Activated effector memory CD4-positive, alpha-beta T cell treated with anti-CD3 and anti-CD28 coated beads, Interleukin-2, amount 50 U/mL, for 16 hours (primary cell): ENCODE results near the gene RNF145.

Experiments
- DNase-seq: peaks from one replicate; pipeline ENCODE4 v3.0.0-alpha.2; 2020

Gene RNF145

DNA sequence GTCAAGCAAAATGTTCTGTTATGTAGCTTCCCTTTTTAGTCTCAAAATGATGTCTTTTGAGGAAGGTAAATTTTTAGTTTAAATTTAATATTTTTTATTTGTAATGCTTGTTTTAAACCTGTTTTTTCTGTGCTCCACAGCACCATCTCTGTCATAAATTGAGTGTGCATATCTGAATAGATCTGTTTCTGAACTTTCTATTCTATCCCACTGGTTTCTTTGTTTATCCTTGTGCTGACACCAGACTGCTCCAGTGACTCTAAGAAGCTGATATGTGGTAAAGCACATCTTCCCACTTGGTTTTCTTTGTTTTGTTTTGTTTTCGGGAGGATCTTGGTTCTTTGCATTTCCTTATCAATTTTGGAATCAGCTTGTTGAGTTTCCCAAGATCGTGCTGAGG is 7.1 kb upstream of the RNF145 start:
- no peak for DNase-seq

- no peak for DNase-seq
These were observed 6.5 kb upstream of the RNF145 start for GRCh38 chr5:159215886-159216285.

- no peak for DNase-seq
These were observed 5.3 kb upstream of the RNF145 start for GRCh38 chr5:159214486-159215271.

- no peak for DNase-seq
These were observed 3.5 kb upstream of the RNF145 start for GRCh38 chr5:159212657-159213462.

DNA sequence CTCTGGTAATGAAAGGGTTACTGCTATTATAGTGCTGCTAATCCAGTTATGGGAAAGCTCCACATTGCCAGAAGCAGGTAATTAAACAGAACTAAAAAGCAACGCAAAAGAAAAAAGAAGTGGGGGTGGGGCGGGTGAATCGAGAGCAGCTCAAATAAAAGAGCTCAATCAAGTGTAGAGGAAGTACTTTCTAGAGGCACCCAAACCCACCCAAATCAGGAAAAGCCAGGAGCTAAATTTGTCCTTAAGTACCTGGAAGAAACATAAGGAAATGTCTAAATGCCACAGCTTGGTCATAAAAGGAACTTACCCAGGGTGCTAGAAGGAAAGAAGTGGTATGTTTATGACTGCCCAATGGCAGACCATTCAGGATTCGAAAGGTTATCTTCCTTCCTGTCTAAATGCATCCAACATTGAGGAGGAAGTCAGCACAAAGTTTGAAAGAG is 2.4 kb upstream of the RNF145 start:
- DNase-seq: no peak

GRCh38 chr5:159210846-159211245 is 1.5 kb upstream of the RNF145 start:
- DNase-seq: no peak

DNA sequence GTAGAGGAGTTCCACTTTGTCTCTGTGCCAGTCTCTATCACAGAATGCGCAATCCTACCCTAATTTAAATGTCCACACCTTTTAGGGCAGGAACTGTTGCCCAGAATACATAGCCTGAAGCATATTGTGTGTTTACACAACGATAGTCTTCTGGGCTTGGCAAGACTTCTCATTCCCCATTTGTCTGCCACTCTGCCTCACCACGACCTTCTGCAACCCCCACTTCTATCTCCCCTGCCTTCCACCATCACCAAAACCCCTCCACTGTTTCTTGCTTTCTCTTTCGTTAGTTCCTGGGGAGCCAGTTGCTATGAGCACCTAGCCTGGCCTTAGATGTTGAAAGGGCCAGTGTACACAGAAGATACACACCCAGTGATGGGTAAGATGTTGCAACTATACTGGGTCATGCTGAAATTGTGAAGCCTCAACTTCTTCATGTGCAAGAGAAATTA is 883 bp upstream of the RNF145 start:
- no peak for DNase-seq

DNA sequence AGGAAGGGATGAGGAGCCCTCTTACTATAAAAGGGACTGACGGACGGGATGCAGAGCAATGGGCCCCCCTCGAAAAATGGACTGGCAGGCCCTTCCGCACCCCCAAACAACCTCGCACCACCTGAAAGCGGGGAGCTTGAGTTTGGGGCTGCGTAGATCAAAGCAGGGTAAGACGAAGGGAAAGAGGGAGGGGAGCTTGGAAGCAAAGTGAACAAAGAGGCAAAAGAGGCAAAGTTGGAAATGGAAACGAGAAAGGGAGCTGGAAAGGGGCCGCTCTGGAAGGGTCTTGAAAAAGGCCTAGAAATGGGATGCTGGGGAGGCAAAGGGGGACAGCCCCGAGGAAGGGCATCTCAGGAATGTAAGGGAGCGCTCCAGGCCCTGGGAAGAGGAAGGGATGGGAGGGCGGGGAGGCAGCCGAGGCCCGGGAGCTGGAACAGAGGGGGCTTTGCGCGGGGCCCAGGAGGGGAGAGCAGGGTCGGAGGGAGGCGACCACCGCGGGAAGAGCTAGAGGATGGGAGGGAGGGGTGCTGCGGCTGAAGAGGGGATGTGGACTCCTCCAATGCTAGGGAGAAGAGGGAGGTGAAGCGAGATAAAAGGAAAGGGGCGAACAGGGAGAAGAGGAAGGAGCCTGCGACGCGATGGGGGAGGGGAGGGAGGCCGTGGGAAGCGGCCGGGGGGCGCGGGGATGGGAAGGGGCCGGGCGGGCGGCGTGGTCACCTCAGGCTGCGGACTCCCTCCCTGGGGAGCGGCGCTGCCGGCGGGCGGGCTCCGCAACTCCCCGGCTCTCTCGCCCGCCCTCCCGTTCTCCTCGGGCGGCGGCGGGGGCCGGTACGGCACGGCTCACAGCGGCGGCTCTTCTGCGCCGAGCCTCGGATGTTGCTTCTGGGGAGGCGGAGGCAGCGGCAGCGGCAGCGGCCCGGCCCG is 577 bp downstream of the RNF145 start:
- no peak for DNase-seq

DNA sequence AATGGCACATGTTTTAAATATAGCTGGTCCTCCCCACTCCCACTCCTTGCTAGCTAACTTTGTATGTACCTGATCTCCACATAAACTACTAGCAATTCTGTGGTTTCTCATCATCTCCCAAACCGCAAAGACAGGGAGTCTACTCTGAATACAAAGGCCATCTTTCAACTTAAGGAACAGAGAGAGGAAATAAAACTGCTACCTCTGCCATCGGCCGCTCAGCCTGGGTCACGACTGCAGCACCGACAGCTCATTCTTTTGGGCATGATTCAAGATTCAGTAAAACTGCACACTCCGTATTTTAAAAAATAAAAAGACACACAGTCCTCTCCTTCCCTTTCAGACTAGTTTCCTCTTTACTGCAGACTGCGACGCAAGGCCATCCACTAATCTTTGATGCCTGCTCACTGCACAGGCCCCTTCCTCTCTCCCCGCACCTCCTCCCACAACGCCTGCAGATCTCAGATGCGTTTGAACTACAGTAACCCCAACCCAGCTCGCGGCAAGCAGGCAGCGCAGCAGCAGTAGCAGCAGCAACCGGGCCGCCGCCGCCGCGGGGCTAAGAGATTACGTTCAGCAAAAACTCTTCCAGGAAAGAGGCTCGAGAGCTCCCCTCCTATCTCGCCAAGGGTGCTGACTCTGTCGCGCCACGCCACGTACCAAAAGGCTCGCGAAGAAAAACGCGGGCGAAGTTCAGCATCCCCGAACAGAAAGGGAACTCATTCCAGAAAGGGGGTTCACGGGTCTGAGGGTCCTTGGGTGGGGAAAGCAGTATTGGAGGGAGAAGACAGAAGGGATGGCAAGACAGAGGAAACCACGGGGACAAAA is 1.5 kb downstream of the RNF145 start:
- peak; percentile 92 for DNase-seq

GRCh38 chr5:159207222-159207685 is 2.1 kb downstream of the RNF145 start:
- DNase-seq: no peak

- DNase-seq: no peak
These were observed 2.5 kb downstream of the RNF145 start for GRCh38 chr5:159206818-159207217.

DNA sequence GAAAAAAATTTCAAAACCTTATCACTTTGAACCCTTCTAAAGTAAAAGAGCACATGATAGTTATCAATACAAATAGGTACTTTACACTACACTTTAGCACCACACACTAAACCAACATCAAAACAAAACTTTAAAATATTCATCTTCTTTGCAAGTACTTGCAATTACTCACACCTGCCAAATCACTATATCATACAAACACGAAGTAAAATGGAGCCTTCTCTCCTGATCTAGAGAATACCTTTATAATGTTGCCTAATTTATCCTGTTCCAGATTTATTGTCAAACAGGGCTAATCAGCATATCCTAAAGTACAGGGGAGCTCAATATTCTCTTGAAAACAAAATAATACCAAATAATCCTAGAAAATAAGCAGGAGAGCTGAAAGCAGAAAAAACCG is 3.0 kb downstream of the RNF145 start:
- DNase-seq: no peak

GRCh38 chr5:159203351-159203750 is 6.0 kb downstream of the RNF145 start:
- no peak for DNase-seq

DNA sequence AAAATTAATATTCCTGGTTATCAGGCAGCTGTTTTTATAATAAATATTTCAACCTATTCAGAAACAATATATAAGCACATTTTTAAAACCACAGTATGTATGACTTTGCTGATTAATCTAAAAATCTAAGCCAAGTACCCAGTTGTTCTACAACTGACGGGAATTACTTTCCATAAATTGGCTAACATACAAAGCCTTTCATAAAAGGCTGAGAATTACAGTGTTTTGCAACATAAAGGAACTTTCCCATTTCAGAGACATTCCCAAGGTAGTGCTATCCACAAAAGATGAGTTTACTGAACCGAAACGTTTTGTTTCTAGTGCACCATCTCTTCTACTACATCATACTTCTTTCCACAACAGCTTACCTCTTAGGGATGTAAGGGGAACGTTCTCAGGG is 7.2 kb downstream of the RNF145 start:
- DNase-seq: no peak

- no peak for DNase-seq
These were observed 9.6 kb downstream of the RNF145 start for GRCh38 chr5:159199780-159200179.

DNA sequence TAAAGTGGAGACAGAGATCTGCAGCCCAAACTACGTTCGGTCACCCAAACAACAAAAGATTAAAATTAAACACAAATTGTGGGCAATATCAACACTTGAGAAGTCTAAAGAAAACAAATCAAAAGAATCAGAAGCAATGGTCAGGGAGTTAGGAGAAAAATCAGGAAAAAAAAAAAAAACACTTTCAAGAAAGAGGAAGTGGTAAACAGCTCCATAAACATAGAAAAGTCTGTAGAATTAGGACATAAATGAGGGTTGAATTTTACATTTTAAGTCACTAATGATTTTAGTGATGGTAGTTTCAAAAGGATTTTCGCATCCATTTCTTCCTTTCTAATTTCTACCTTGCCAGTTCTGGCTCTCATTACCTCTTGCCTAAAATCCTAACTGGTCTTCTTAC is 10.1 kb downstream of the RNF145 start:
- DNase-seq: no peak

- DNase-seq: no peak
These were observed 11.0 kb downstream of the RNF145 start for GRCh38 chr5:159198063-159199036.

DNA sequence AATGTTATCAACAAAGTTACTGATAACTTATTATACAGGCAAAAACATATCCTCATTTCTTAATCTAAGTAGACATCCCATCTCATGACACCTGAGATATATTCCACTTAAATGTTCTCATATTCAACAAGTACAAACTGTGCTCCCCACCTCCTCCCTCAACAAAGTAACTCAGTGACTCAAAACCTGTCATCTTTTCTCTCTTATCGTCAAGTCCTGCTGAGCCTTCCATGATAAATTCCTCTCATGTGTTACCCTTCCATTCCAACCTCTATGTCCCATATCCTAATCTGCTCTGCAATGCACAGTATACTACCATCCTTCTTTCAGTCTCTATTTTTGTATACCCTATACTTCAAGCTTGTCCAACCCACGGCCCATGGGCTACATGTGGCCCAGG is 13.6 kb downstream of the RNF145 start:
- no peak for DNase-seq

DNA sequence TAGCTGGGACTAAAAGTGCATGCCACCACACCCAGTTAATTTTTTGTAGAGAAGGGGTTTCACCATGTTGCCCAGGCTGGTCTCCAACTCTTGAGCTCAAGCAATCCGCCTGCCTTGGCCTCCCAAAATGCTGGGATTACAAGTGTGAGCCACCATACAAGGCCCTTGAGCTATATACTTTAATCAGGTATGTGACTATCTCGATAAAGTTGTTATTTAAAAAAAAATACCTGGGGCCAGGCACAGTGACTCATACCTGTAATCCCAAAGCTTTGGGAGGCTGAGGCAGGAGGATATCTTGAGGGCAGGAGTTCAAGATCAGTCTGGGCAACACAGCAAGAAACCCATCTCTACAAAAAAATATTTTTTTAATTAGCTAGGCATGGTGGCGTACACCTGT is 19.2 kb downstream of the RNF145 start:
- DNase-seq: no peak

DNA sequence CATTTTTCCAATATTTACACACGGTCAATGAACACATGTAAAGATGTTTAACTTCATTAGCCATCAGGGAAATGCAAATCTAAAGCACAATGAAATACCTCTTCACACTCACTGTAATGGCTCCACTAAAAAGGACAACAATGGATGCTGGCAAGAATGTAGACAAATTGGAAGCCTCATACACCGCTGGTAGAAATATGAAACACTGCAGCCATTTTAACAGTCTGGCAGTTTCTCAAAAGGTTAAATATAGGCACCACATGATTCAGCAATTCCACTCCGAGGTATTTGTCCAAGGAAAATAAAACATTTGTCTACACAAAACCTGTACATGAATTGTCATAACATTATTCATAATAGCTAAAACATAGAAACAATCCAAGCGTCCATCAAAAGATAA is 20.0 kb downstream of the RNF145 start:
- no peak for DNase-seq

DNA sequence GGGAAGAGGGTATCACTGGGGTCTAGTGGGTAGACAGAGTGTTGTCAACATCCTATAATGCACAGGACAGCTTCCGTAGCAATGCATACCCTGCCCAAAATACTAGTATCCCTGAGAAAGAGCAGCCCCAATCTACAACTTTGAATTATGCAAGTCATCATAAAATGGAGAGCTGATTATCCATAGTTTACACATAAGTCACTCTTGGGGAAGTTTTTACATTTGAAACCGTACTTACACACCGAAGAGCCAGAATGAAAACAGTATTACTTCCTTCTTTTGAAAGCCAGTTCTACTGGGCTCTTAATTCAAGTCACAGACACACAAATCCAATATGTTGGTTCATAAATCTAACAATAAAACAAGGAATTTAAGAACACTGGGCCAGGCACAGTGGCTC is 21.6 kb downstream of the RNF145 start:
- no peak for DNase-seq
